ENCODE data around the gene RET.

Gene RET

DNA sequence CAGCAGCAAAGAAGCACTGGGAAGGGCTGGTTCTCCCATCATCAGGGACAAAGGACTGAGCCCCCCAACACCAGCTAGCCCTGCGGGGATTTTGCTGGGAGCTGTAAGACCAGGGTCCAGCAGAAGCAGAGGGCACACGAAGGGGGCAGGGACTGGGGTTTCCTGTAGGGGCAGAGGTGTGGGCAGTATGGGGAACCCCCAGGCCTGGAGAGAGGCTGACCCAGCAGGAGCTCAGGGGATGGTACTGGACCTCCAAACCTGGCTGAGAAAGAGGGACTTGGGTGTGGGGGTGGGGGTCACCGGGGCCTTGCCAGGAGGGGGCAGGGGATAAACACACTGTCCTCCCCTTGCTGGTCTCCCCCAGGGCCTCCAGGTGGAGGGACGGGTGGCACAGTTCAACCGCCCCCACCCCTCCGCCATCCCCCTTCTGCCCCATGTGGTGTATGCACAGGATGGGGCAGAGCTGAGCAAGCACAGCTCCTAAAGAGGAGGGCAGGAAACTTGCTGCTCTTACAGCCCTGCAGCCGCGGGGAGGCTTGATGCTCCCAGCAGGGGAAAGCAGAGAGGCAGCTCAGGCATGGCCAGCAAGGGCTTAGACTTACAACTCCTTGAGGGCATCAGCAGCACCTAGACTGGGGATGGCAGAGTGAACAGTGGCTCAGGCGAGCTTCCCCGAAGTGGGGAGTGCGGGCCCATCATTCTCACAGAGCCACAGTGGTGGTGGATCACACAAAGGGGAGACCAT lies 12.4 kb upstream of the RET start:
- no peak for DNase-seq

DNA sequence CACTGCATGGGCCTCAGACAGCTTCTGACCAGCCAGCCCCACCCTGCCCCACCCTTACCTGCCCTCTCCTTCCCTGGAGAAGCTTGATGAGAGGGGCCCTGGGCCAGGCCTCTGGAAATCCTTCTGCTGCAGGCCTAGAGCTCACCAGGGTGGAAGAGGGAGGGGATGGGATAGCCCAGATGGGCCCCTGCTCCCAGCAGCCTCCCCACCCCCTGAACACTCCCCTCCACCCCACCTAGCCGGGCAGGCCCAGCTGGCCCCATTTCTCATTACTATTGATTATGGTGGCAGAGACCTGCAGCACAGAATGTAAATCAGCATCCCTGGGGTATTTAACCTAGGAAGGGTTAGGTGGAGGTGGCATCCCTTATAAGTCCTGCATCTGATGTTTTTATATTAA lies 11.6 kb upstream of the RET start:
- no peak for DNase-seq

DNA sequence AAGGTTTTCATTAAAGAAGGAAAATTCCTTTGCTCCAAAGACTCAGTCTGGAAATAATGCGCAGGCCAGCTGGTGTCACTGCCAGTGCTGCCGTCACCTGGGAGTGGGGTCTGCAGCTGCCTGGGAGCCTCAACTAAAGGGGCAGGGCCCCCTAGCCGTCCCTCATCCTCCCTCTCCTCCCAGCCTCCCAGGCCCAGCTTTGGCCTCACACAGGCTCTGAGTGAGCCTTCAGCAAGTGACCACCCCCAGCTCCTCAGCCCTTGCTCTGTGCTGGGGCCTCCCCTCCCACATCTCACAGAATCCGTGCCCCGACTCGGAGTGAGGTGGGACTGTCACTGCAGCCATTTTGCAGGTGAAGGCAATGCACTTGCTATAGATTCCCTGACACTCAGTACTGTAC lies 11.1 kb upstream of the RET start:
- no peak for DNase-seq

DNA sequence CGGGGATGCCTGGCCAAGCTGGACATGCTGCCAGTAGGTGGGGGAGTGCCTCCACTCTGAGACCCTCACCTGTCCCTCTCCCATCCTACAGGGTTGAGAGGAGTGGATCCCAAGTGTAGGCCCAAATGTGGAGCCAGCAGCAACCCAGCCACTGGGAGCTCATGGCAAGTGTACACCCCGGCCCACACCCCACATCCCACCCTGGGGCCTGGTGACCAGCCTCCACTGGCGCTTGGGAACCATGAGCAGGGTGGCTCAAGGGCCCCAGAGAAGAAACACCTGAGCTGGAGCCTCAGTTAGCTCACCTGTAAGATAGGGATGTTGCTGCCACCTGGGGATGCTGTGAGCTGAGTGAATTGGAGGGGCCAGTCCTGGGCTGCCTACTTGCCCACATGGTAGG lies 10.4 kb upstream of the RET start:
- DNase-seq = no peak

DNA sequence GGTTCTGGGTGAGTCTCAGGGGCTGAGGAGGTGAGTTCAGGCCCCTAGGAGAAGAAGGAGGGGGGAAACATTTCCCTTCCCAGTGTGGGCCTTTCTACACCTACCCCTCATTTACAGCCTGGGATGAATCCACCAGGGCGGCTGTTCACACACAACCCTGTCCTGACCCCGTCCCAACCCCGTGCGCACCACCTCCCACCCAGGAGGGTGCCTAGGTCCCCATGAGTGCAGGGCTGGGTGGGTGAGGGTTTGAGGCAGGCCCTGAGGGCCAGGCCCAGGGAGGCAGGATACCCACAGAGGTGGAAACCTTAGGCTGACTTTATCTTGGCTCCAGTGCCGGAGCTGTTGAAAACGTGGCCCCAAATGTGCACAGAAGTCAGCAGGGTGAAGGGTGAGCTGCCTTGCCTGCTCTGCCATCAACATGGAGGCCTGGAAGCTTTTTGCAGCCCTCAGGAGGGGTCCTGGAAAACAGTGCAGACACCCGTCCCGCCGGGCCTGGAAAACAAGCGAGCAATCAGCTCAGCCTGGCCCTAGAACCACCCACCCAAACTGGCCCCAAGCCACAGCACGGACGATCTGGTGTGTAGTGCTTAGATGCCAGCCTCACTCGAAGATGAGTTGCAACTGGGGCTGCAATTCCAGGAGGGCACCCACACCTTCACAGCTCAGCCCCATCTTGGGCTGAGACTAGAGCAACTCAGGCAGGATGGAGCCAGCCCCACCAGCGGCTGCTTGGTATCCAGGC lies 9.3 kb upstream of the RET start:
- no peak for DNase-seq

DNA sequence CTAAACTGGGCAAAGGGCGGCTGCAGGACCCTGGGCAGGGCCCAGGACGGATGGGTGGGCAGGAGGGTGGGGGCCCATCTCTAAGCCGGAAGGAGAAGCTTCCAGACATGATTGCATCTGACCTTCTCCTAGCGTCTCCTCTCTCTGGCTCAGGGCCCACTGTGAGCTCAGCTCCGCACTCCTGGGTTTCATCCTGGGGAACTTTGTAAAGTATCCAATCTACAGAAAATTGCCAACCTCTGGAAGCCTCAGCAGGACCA lies 8.8 kb upstream of the RET start:
- DNase-seq = no peak

DNA sequence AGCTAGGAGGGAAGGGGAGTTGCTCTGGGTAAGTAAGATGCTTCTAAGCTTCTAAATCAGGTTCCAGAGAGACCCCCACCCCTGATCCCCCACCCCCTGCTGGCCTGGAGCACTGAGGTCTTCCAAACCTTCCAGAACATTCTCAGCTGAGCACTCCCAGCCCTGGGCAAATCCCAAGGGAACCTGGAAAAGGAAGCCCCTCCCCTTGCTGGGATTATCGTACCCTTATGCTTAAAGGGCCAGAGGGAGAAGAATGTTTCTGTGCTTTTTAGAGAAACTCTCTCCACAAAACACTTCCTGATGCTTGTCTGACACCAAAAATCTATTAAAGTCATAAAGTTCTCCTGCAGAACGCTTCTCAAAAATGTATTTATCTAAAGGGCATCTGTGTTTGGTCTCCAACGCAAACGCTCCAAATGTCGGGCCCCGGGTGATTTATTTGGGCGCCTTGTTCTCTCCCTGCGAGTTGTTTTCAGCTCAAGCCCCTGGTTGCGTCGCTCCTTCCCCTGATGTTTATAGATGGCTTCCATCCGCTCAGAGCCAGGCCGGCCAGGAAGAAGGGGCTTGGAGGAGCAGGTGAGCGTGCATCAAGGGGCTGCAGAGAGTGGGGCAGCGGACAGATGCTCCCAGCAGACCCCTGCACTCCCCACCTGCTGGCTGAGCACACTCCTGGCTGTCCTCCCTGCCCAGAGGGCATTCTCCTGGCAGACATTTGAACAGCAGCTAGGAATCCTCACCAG lies 8.2 kb upstream of the RET start:
- no peak for DNase-seq

DNA sequence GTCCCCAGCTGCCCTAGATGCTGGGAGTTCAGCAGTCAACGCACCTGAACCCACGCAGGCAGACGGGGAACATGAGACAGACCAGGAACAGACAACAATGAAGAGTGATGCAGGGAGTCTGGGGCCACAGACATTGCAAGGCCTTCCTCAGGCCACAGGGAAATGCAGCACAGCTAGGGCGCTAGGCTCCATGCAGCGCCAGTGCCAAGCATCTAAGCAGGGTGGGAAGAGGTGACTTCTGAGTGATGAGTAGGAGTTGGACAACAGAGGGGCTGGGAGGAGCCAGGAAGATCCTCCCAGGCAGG lies 7.7 kb upstream of the RET start:
- no peak for DNase-seq

DNA sequence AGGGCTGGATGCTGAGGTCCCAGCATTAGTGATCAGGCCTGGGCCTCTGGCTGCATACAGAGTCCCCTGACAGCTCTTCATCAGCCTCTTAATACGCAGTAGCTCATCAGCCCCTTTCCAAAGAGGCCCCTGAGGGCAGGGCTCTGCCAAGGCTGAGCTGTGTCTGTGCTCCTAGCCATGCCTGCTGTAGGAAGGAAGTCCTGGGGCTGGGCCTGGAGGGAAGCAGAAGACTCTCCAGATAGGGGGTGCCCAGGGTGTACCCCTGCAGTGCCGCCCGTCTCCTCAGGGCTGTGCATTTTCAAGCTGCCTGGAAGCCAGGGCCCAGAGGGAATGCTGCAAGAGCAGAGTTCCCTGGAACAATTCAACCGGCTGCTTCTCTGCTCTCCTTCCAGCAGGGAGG lies 7.3 kb upstream of the RET start:
- no peak for DNase-seq

DNA sequence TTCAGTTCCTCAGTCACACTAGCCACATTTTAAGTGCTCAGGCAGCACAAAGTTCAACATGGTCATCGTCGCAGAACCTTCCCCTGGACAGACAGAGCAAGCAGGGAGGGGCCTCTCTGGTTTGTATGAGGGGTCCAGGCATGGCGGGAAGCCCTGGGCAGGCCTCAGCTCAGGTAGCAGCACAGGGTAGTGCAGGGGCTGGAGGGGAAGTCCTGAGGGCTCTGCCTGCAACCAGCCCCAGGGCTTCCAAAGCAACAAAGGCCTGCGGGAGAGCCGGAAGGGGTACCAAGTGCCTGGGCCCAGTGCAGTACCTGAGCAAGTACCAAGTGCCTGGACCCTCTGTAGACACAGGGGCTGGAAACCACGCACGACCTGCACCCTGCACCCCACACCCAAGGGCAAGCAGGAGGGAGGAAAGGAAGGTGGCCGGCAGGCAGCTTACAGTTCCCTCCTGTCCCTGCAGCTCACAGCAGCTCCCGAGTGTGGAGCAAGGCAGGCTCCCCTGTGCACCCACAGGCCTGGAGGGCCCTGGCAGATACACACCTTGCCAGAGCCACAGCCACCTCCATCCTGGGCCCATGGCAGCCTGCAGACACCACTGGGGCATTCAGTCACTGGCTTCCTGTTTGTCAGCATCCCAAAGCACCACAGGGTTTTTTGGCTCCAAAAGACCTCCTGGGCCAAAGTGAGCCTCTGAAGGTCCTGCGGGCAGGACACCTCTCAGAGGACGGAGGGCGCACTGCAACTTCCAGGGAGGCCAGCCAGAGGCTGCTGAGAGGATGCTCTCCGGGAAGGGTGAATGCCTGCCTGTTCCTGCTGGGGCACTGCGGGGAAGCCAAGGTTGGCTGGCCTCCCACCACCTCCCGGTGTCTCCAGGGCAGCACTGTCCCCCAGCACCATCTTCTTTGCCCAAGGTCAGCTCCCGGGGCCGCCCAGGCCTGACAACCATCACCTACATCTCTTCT lies 6.5 kb upstream of the RET start:
- no peak for DNase-seq

DNA sequence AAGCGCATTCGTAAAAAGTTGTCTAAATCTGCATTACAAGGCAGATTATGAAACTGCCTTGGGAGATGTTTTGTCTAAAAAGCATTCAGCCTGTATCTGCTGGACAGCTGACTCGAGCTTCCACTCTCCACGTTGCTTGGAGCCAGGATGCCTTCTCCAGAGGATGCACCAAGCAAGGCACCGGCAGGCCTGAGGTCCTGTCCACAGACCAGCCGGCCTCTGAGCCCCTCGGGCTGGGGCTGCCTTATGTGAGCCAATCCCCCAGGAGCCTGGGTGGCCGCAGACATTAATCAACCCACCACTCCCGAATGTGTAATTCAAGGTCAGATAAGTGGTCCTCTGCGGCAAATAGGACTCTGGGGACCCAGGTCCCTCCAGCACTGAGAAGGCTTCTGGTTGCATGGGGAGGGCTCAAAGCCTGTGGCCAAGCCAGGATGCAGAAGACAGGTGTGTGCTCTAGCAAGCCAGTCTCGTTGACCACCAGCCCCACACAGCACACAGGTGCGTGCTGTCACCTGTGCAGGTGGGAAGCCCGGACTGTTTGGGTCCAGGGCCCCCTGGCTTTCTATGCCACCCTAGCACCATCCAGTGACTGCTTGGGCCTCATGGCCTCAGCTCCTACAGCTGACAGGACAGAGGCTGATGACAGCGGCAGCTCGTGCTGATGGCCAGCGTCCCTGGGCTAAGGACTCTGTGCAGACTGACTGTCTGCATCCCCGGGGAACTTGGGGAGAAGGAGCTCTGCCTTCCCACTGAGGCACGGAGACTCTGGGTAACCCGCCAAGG lies 4.8 kb upstream of the RET start:
- DNase-seq = no peak

DNA sequence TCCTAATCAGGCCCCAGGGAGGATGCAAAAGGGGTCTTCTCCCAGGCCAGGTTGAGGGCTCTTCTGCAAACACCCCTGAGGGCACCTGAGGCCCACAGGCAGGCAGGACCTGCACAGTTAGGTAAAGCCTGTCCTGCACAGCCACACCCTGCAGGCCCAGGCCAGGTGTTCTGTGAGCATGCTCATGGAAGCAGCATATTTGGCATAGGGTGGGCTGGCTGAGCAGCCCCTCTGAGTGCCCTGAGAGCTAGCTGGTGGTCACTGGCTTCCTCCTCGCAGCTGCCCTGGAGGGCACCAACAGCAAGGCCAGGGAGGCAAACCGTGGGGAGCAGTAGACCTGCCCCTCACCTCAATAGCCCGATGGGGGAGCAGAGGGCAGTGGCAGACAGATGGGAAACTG lies 3.7 kb upstream of the RET start:
- DNase-seq = no peak

DNA sequence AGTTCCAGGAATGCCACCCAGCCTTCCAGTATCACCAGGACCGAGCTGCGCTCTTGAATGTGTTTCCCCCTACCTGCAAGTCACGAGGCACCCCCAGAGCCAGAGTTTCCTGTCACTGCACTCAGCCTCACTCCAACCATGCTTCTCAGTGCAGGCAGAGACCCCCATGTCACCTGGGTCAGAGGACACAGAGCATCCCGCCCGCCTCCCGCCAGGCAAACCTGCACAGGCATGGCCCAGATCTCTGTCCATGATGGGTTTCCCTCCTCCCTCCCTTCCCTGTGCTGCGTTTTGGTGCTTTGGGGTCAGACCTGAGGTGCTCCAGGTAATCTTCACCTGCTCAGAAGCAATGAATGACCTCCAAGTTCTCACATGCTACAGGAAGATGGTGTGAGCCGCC lies 3.1 kb upstream of the RET start:
- no peak for DNase-seq

DNA sequence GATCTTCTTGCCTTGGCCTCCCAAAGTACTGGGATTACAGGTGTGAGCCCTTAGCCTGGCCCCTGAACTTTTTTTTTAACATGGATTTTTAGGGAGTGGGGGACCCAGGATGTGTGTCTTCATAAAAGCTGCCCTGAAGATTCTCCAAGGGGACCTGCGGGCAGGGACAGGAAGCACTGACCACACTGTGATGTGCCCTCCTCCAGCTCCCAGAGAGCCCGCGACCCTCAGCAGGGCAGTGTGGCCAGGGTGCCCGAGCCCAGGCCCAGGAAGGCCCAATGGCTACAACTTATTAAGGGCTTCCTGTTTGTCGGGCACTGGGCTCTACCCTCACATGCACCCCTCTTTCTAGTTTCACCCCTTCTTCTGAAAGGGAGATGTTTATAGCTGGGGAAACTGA lies 2.5 kb upstream of the RET start:
- DNase-seq = no peak

DNA sequence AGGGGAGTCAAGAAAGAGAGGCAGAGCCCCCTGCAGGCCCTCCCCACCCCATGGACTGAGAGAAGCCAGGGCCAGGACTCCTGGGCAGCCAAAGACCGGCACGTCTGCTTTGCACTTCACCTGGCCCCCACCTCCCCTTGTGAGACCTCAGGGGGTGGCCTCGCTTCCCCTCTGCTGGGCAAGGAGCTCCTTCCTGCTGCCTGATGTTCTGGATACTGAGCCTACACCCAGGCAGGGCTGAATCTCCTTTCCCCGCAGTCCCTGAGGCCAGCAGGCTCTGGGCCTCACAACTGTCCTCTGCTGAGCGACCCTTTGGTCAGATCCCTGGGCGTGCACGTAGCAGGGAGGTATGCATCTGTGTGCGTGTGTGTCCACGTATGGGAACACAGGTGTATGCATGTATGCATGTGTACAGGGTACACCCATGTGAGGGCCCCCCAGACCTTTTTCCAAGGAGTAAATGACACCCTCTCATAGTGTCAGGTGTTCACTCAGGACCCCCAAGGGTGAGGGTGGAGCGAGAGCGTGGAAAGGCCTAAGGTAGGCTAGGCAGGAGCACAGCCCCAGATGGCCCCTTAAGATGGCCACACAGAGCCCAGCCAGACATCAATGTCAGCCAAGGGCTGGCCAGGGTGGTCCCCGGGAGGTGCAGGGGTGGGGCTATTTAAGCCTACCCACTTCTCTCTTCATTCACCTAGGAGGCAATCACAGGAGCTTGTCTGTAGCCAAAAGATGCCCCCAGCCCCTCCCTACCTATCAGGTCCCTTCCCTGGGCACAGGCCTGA lies 1.9 kb upstream of the RET start:
- no peak for DNase-seq

DNA sequence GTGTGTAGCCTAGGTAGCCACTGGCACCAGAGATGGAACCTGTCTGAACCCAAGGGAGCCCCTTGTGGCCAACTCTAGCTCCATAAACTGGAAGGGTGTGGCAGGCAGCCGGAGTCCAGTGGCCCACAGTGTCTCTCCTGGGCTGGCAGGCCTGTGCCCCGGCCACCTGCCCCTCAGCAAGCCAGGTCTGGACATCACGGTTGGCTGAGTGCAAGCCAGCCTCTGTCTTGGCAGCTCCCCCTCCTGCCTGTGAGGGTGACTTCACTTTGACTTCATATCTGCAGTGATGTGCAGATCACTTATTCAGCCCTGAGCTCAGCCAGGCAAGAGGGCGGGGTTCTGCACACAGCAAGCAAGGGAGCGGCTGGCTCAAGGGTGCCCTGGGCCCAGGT lies 1.3 kb upstream of the RET start:
- no peak for DNase-seq

DNA sequence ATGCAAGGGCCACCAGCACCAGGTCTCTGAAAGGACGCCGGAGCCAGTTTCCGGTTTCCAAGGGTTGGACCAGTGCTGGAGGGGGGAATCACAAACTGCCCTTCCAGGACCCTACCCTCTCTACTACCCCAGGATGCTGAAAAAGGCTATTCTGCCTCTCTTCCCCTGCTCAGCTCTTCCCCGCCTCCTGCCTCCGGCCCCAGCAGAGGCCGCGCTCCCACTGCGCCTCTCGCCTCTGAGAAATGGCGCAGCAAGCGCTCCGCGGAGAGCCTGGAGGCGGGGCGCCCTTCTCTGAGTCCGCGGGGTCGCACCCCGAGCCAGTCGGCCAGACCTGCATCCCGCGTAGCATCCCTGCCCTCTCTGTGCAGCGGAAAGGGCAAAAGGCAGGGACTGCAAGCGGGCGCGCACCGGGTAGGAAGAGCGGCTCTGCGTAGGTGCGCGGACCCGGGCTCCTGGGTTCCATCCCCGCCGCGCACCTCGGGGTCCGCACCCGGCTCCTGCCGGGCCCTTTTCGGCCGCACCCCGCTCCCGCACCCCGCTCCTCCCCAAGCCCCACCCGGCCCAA lies 476 bp upstream of the RET start:
- DNase-seq = no peak

DNA sequence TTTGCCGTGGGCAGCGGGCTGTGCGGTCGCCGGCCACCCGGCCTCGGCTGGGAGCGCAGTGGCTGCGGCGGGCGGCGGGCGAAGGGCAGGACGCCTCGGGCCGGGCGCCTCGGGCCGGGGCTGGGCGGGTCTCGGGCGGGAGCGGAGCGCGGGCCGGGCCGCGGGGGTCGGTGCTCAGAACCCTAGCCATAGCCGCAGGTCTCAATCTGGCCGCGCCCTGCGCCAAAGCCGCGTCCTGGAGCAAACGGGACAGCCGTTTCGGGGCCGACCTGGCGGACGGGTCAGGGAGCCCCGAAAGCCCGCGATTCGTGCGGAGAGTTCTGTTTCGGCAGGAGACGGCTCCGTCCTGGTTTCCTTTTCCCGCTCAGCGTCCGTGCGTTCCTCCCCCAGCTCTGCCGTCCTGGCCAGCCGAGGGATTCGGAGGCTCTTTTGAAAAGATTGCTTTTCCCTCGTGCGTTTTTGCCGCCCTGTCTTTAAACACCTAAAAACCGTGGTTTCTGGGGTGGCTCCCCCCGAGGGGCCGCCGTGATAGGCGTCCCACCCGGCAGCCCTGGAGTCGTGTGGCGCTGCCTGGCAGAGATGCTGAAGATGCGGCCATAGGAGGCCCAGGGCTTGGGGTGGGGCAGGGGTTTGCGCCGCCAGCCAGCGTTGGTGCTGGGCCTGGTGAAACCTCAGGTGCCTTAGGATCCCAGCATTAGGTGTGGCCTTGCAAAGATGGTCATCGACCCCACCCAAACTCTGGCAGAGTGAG lies 727 bp downstream of the RET start:
- no peak for DNase-seq

DNA sequence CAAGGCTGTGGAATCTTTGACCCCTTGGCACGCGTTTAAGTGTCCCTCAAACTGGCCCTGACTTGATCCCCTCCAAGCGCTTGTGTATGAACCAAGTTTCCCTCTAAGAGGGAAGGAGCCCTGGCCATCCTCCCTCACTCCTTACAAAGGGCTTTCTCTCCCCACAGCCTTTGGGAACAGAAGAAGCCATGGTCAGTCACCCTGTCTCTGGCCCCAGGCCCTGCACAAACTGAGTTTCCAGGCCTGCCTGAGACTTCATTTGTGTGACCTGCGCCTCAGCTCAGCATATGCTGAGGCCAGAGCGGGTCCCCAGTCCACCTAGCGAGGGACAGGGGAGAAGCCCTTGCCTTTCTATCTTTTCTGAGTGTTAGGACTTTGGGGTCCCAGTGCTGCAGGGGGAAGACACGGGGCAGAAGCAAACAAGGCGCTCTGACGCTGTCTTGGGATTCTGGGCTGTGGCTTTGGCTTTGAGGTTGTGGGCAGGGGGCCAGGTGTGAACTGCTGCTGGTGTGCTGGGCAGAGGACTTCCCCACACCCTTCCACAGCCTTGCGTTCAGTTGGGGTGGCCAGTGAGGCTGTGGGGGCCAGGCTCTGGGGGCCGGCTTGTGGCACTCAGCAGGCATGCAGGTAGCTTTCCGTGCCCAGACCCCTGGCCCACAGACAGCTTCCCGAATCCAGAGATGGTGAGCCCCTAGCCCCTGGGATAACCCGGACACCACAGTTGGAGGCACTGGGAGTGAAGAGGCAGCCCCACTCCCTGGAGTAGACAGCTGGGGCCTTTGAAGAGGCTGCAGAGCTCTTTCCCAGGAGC lies 1.5 kb downstream of the RET start:
- DNase-seq = no peak

DNA sequence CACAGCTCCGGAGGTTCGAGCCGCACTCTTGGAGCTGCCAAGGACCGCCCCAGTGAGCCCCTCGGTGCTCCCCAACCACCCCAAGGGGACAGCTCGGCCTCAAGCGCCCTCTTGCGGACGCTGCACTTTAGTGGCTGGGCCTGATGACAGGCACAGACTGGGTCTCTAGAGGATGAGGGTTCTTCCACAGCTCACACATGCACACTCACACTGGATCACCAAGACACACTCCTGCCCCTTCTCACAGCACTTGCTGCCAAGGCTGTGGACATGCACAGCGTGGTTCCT lies 2.1 kb downstream of the RET start:
- no peak for DNase-seq
